Loucy (cell line): Measurements from ENCODE around the gene PTGER1.

Experiments
- H2AFZ ChIP-seq: fragments of 200-600 bp; sonication (generic); 2 replicates; pipeline ENCODE4 v1.6.0; 2016; ENCODE audit warnings: antibody characterized with exemption, mild to moderate bottlenecking, low read length, moderate library complexity
- H3F3A ChIP-seq: fragments of 200-600 bp; 2 replicates; pipeline ENCODE4 v1.6.0; 2016; ENCODE audit warnings: antibody characterized with exemption, low read depth, mild to moderate bottlenecking
- H3K27me3 ChIP-seq: fragments of 200-600 bp; sonication (generic); 2 replicates; pipeline ENCODE4 v1.6.1; 2014; ENCODE audit warnings: low read length, mild to moderate bottlenecking; ENCODE audit not compliant: insufficient read depth, poor library complexity, severe bottlenecking
- H3K36me3 ChIP-seq: fragments of 200-600 bp; sonication (generic); 2 replicates; pipeline ENCODE4 v1.6.1; 2016; ENCODE audit warnings: low read length; ENCODE audit not compliant: insufficient read depth
- H3K4me1 ChIP-seq: fragments of 200-600 bp; sonication (generic); 2 replicates; pipeline ENCODE4 v1.5.1; 2014; ENCODE audit warnings: low read length, mild to moderate bottlenecking; ENCODE audit not compliant: insufficient read depth, poor library complexity, severe bottlenecking
- H3K4me2 ChIP-seq: fragments of 200-600 bp; sonication (generic); 2 replicates; pipeline ENCODE4 v1.6.0; 2014; ENCODE audit warnings: antibody characterized with exemption, low read length, low read depth, mild to moderate bottlenecking; ENCODE audit not compliant: poor library complexity, severe bottlenecking
- H3K4me3 ChIP-seq: fragments of 200-600 bp; sonication (generic); 2 replicates; pipeline ENCODE4 v1.5.1; 2014; ENCODE audit warnings: low read length, mild to moderate bottlenecking, mixed read lengths; ENCODE audit not compliant: poor library complexity, severe bottlenecking
- H3K79me2 ChIP-seq: fragments of 200-600 bp; sonication (generic); 2 replicates; pipeline ENCODE4 v1.6.1; 2014; ENCODE audit warnings: low read length; ENCODE audit not compliant: insufficient read depth
- H3K9ac ChIP-seq: fragments of 200-600 bp; sonication (generic); 2 replicates; pipeline ENCODE4 v1.6.0; 2014; ENCODE audit warnings: mild to moderate bottlenecking, low read depth, low read length, moderate library complexity; ENCODE audit not compliant: poor library complexity, severe bottlenecking
- H3K9me2 ChIP-seq: fragments of 200-600 bp; sonication (generic); replicated peaks from 2 replicates; pipeline ENCODE4 v1.6.1; 2016; ENCODE audit warnings: low read depth, low read length, mixed read lengths
- H3K9me3 ChIP-seq: fragments of 200-600 bp; sonication (generic); 2 replicates; pipeline ENCODE4 v1.6.1; 2014; ENCODE audit warnings: mild to moderate bottlenecking, antibody characterized with exemption, low read length, low read depth; ENCODE audit not compliant: insufficient read depth
- H4K20me1 ChIP-seq: fragments of 200-600 bp; sonication (generic); 2 replicates; pipeline ENCODE4 v1.6.0; 2014; ENCODE audit warnings: antibody characterized with exemption, low read length, mild to moderate bottlenecking; ENCODE audit not compliant: insufficient read depth, poor library complexity, severe bottlenecking
- EZH2phosphoT487 ChIP-seq: fragments of 200-600 bp; IDR thresholded peaks from 2 replicates; pipeline ENCODE4 v1.6.1; 2018; ENCODE audit warnings: antibody characterized with exemption, mild to moderate bottlenecking, moderate library complexity, borderline replicate concordance
- TF ChIP-seq, protein P1 (sequence below): fragments of 200-600 bp; sonication (generic); conservative IDR thresholded peaks from 2 replicates; pipeline ENCODE4 v1.5.1; 2014; ENCODE audit warnings: mild to moderate bottlenecking, antibody characterized with exemption, low read length

PTGER1 gene

DNA sequence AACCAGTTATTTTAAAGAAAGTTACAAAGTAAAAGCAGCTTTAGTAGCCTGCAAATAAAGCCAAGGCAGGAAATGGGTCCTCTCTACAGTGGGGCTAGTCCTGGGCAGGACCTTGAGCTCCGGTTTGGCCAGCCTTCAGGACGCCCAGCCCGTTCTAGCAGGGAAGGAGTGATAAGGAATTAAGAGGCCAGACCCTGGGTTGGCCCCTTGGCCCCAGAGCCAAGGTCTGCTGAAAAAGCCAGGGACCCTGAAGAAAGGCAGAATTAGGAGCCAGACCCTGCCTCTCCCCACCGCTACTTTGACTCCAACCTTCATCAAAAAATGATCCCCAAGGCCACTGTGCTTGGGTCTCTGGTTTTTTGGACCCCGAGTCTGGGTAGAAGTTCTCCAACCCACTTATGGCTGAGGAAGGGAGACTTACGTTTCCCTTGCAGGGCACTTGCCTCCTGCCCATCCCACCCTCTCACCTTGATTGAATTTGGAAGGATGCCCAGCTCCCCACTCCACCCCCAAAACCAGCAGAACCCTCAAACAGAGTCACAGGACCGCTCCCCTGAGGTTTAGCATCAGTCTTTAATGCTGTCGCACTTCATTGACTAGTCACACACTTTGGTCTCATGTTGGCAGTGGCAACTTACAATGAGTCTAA is 39.2 kb upstream of the PTGER1 start:
- peaks cover 49% of the 10 kb centered on the region for H3K4me1 ChIP-seq
- peaks cover 52% of the 10 kb centered on the region for H3K79me2 ChIP-seq
- H3K27me3 ChIP-seq, result no peaks in the 10 kb centered on the region
- H2AFZ ChIP-seq, result no peak overlapping the region
- H3K9me2 ChIP-seq, result no peaks in the 10 kb centered on the region
- peak overlapping the region; percentile 92 for H3K9ac ChIP-seq
- peak overlapping the region; percentile 90 for H3K4me3 ChIP-seq
- peaks cover 40% of the 10 kb centered on the region for H4K20me1 ChIP-seq
- peaks cover 4% of the 10 kb centered on the region; the same call in 1 of the 2 replicates for H3F3A ChIP-seq
- peaks cover 32% of the 10 kb centered on the region; the same call in 1 of the 2 replicates for H3K36me3 ChIP-seq
- H3K9me3 ChIP-seq, result no peaks in the 10 kb centered on the region
- peak overlapping the region; percentile 99 for H3K4me2 ChIP-seq
- TF ChIP-seq EZH2phosphoT487, result no peak
- TF ChIP-seq, protein P1, sequence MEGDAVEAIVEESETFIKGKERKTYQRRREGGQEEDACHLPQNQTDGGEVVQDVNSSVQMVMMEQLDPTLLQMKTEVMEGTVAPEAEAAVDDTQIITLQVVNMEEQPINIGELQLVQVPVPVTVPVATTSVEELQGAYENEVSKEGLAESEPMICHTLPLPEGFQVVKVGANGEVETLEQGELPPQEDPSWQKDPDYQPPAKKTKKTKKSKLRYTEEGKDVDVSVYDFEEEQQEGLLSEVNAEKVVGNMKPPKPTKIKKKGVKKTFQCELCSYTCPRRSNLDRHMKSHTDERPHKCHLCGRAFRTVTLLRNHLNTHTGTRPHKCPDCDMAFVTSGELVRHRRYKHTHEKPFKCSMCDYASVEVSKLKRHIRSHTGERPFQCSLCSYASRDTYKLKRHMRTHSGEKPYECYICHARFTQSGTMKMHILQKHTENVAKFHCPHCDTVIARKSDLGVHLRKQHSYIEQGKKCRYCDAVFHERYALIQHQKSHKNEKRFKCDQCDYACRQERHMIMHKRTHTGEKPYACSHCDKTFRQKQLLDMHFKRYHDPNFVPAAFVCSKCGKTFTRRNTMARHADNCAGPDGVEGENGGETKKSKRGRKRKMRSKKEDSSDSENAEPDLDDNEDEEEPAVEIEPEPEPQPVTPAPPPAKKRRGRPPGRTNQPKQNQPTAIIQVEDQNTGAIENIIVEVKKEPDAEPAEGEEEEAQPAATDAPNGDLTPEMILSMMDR, result no peak

DNA sequence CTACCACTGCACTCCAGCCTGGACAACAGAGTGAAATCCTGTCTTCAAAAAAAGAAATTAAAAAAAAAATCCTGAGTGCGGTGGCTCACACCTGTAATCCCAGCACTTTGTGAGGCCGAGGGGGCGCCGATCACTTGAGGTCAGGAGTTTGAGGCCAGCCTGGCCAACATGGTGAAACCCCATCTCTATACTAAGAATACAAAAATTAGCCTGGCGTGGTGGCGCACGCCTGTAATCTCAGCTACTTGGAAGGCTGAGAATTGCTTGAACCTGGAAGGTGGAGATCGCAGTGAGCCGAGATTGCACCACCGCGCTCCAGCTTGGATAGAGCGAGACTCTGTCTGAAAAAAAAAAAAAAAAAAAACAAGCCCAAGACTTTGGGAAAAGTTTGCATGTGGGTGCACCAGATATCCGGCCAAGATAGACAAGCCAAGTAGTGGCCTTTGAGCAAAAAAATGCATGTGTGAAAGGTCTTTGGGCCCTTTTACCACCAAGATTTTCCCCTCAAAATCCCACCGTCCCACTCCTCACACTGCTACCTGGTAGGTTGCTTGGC is 37.3 kb upstream of the PTGER1 start:
- no peaks in the 10 kb centered on the region for H3K27me3 ChIP-seq
- H3K79me2 ChIP-seq, result peaks cover 46% of the 10 kb centered on the region
- H3K9ac ChIP-seq, result peak overlapping the region; percentile 2
- H3K4me2 ChIP-seq, result no peak overlapping the region
- H3K4me3 ChIP-seq, result no peak overlapping the region
- H3K36me3 ChIP-seq, result peaks cover 32% of the 10 kb centered on the region; the same call in 1 of the 2 replicates
- H3K9me3 ChIP-seq, result no peaks in the 10 kb centered on the region
- H4K20me1 ChIP-seq, result peaks cover 39% of the 10 kb centered on the region
- H3F3A ChIP-seq, result peaks cover 4% of the 10 kb centered on the region; the same call in 1 of the 2 replicates
- H3K4me1 ChIP-seq, result peaks cover 47% of the 10 kb centered on the region
- H2AFZ ChIP-seq, result no peak overlapping the region
- no peak for TF ChIP-seq EZH2phosphoT487
- H3K9me2 ChIP-seq, result no peaks in the 10 kb centered on the region

DNA sequence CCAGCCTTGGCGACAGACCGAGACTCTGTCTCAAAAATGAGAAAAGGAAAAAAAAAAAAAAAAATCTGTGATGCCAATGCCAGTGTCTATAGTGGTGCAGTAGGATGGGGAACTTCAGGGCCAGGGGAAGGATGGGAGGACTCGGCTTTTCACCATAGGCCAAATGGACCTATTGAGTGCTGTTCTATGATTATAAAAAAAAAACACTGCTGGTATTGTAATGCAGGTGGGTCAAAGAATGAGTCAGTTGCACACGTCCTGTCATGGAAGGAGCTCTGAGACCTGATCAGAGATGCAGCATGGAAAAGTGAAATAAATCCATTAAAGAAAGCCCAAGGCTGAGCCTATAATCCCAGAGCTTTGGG is 36.1 kb upstream of the PTGER1 start:
- TF ChIP-seq, protein P1, result no peak
- no peak for TF ChIP-seq EZH2phosphoT487
- Histone ChIP-seq H2AFZ (no peak overlapping the region), H4K20me1 (peaks cover 26% of the 10 kb centered on the region), H3K4me3 (no peak overlapping the region), H3K9me2 (no peaks in the 10 kb centered on the region), H3K9ac (no peak overlapping the region), H3K79me2 (peaks cover 33% of the 10 kb centered on the region), H3K27me3 (no peaks in the 10 kb centered on the region), H3K4me1 (peaks cover 50% of the 10 kb centered on the region), H3F3A (peaks cover 4% of the 10 kb centered on the region; the same call in 1 of the 2 replicates), H3K36me3 (peaks cover 29% of the 10 kb centered on the region; the same call in 1 of the 2 replicates), H3K4me2 (no peak overlapping the region), H3K9me3 (no peaks in the 10 kb centered on the region)
